Activated CD4-positive, alpha-beta T cell treated with anti-CD3 and anti-CD28 coated beads for 36 hours (primary cell): ENCODE data around the gene LITAF. TPM values are rescaled to one million over a fixed set of nuclear protein-coding genes. Genes with fewer than 3 reads are reported as not detected.

Experiments used
- ATAC-seq: fragments of 200-7000 bp; cut with Tn5 transposase; one replicate; pipeline ENCODE4 v1.10.0; 2021; ENCODE audit warnings: mild to moderate bottlenecking, moderate library complexity
- CTCF ChIA-PET: fragments of 350-600 bp; sonication (Branson Sonifier 250); formaldehyde crosslinking; loops from one replicate; lab custom pipeline; 2021; ENCODE audit warnings: antibody characterized with exemption; lab: Charles Lee
- POLR2A ChIA-PET: fragments of 350-600 bp; sonication (Branson Sonifier 250); formaldehyde crosslinking; loops from one replicate; lab custom pipeline; 2021; ENCODE audit warnings: antibody characterized with exemption, inconsistent platforms; lab: Charles Lee
- DNase-seq: peaks from one replicate; pipeline ENCODE4 v3.0.0-alpha.2; 2020
- H3K27ac Mint-ChIP-seq: one replicate; pipeline ENCODE4 v1.8.0; 2021; ENCODE audit warnings: mixed read lengths
- H3K27me3 Mint-ChIP-seq: one replicate; pipeline ENCODE4 v1.8.0; 2021; ENCODE audit warnings: mixed read lengths
- H3K36me3 Mint-ChIP-seq: one replicate; pipeline ENCODE4 v1.8.0; 2021; ENCODE audit warnings: low read depth, mixed read lengths
- H3K4me1 Mint-ChIP-seq: one replicate; pipeline ENCODE4 v1.8.0; 2021; ENCODE audit warnings: mixed read lengths
- H3K4me3 Mint-ChIP-seq: one replicate; pipeline ENCODE4 v1.8.0; 2021; ENCODE audit warnings: mild to moderate bottlenecking, moderate library complexity, mixed read lengths
- H3K9me3 Mint-ChIP-seq: one replicate; pipeline ENCODE4 v1.8.0; 2021; ENCODE audit warnings: low read depth, mixed read lengths
- intact Hi-C, 2 experiments: fragments of 100-400 bp; cut with DNase I in 1 of 2; cut with micrococcal nuclease in 1 of 2; formaldehyde crosslinking; loops; one replicate each; pipeline versions ENCODE4 v1.14.2 to v1.15.1; 2022 to 2024; cut with DNase I, micrococcal nuclease
- total RNA-seq, 2 experiments: library from RNA; stranded (reverse); gene quantifications; one replicate each; pipeline ENCODE4 v1.2.3, GENCODE V29; 2021

The LITAF gene
- total RNA-seq, 2 experiments from 2014 or later = 99.0 to 116 TPM

DNA sequence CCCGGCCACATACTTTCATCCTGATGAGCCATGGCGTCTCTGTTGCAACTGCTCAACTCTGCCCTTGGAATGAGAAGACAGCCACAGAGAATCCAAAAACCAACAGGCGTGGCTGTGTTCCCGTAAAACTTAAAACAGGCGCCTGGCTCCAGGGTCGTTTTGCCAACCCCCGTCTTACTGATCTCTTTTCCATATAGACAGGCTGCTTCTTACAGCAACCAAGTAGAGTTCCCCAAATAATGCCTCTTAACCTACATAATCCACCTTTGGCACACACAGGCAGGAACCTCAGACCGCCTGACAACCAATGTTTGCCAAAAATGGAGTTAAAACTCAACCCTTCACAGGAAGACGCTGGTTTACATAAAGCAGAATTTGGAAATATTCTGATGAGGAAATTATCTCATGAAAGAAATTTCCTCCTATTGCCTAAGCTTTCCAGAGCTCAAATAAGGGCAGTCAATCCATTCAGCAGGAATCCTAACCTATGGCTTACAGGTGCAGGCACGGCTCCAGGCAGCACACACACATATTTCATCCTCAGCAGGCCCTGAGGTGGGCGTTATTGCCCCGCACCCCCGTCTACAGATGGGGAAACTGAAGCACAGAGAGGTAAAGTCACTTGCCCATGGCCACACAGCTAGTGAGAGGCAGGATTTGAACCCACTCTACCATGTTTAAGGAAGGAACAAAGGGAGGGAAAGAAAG lies 35.8 kb downstream of the LITAF start:
- intact Hi-C loops = no loop called here
- ChIA-PET POLR2A (no interaction called here), CTCF (interaction anchor here (0.9 kb wide), 1 partner anchor 33 kb away, joined by 3 read pairs; no protein-coding TSS in a partner anchor)
- DNase-seq = no peak
- H3K27ac Mint-ChIP-seq = no peak overlapping the region
- H3K4me3 Mint-ChIP-seq = no peak overlapping the region
- no peak for ATAC-seq
- no peaks in the 10 kb centered on the region for H3K27me3 Mint-ChIP-seq
- peaks cover 65% of the 10 kb centered on the region for H3K36me3 Mint-ChIP-seq
- no peaks in the 10 kb centered on the region for H3K9me3 Mint-ChIP-seq
- peaks cover 8% of the 10 kb centered on the region for H3K4me1 Mint-ChIP-seq

DNA sequence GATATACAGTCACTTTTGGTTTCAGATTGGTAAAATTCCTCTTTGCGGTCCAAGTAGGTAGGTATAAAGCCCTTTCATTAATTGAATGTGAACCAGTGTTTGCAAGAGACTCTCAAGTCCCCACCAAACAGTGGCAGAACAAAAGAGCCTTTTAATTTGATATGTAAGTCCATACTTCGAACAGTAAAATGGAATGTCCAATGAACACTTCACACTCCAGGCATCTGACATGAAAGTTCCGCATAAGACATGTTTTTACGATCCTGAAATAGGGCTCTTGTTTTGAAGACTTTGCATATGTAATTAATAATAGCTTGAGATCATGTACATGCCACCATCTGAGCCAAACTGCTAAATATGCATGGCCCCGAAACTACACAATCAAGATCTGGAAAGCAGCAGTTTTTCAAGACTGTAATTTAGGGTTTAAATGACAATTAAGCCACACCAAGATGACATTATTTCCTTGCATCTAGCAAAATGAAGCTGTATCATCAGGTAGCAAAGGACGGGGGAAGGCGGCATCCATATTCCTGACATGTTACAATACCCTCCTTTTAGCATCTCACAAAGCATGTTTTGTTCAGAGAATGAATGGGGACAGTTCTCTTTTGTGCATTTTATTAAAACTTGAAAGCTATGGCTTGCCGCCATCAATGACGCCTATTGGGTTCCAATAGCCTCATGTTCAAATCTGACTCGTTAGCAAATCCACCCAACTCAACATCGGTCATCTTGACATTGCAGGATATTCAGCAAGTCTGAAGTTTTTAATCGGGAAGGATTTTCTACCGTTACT lies 39.4 kb downstream of the LITAF start:
- ChIA-PET CTCF (interaction anchor here (0.6 to 1.4 kb wide), 3 partner anchors 15 to 144 kb away, joined by 3 to 5 read pairs (median 4); no protein-coding TSS in a partner anchor), POLR2A (no interaction called here)
- no peak for ATAC-seq
- intact Hi-C loops = no loop called here
- Mint-ChIP-seq H3K36me3 (peaks cover 44% of the 10 kb centered on the region), H3K27ac (no peak overlapping the region), H3K9me3 (no peaks in the 10 kb centered on the region), H3K4me1 (peaks cover 4% of the 10 kb centered on the region), H3K27me3 (no peaks in the 10 kb centered on the region), H3K4me3 (no peak overlapping the region)
- no peak for DNase-seq

GRCh38 chr16:11546608-11547061 lies 40.1 kb downstream of the LITAF start:
- DNase-seq = no peak
- ChIA-PET POLR2A (no interaction called here), CTCF (interaction anchor here (1.3 to 1.4 kb wide), 2 partner anchors 38 to 94 kb away, joined by 4 to 5 read pairs; no protein-coding TSS in a partner anchor)
- intact Hi-C loops = no loop called here
- Mint-ChIP-seq H3K27me3 (no peaks in the 10 kb centered on the region), H3K4me1 (peaks cover 4% of the 10 kb centered on the region), H3K36me3 (peaks cover 38% of the 10 kb centered on the region), H3K27ac (peak overlapping the region; percentile 23), H3K4me3 (no peak overlapping the region), H3K9me3 (no peaks in the 10 kb centered on the region)
- no peak for ATAC-seq

DNA sequence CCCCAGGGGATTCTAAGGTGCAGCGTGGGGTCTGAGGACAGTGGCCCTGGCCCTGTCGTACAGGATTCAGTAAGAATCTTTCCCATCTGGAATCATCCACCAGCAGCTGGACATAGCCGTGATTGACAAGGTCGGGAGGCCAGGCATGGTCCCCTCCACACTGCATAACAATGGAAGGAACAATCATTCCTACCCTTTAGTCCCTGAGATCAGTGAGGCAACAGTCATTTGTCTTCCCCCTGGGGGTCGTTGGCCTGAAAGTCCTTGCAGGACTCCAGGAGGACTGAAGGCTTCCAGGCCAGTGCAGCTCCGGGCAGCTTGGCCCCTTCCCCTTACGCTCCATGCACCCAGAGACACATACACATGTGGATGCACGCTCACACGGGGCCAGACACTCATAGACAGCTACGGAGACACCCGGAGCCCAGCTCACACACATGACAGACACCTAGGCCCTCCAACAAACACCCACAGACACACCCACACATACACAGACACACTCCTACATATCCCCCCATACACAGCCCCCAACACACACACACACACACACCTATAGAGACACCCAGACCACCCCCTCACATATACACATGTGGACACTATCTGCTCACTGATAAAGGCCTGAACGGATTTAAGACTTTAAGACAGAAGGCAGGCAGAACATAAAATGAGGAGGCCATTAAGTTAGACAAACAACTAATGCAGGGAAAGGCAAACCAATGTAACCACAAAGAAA lies 42.9 kb downstream of the LITAF start:
- no peaks in the 10 kb centered on the region for H3K27me3 Mint-ChIP-seq
- no peaks in the 10 kb centered on the region for H3K9me3 Mint-ChIP-seq
- CTCF ChIA-PET = interaction anchor here (0.9 kb wide), 1 partner anchor 596 kb away, joined by 4 read pairs; no protein-coding TSS in a partner anchor
- H3K4me3 Mint-ChIP-seq = no peak overlapping the region
- peaks cover 16% of the 10 kb centered on the region for H3K36me3 Mint-ChIP-seq
- no peak for ATAC-seq
- peaks cover 11% of the 10 kb centered on the region for H3K4me1 Mint-ChIP-seq
- intact Hi-C loops = no loop called here
- POLR2A ChIA-PET = no interaction called here
- DNase-seq = no peak
- H3K27ac Mint-ChIP-seq = no peak overlapping the region

DNA sequence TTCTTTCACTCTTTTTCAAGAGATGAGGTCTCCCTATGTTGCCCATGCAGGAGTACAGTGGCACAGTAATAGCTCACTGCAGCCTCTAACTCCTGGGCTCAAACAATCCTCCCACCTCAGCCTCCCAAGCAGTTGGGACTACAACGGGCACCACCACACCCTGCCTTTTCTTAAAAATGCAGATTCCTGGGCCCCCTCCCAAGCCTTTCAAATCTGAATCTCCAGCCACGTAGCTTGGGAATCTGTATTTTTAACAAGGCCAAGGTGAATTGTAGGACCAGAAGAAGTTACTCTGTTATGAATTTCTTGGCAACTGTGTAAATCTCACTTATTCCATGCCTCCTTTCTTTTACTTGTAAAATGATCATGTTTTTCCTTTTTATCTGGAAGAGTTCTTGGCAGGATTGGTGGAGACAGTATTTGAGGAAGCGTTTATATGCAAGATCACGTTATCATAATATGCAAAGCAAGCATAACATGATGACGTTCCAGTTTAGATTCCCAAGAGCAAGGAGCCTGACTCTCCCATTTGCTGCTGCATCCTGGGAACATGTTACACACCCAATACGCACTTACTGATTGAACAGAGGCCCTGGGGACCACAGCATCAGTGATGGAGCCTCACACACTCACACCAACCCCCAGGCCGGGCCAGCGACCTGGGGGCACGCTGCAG lies 44.5 kb downstream of the LITAF start:
- Mint-ChIP-seq H3K4me3 (no peak overlapping the region), H3K4me1 (peaks cover 11% of the 10 kb centered on the region), H3K27ac (no peak overlapping the region), H3K36me3 (peaks cover under 1% of the 10 kb centered on the region), H3K9me3 (no peaks in the 10 kb centered on the region), H3K27me3 (no peaks in the 10 kb centered on the region)
- CTCF ChIA-PET = interaction anchor here (0.7 kb wide), 1 partner anchor 385 kb away, joined by 3 read pairs; no protein-coding TSS in a partner anchor
- POLR2A ChIA-PET = interaction anchor here (0.6 kb wide), 1 partner anchor 18 kb away, joined by 4 read pairs; no protein-coding TSS in a partner anchor
- intact Hi-C loops = no loop called here
- no peak for DNase-seq
- ATAC-seq = no peak

- no peak for ATAC-seq
- Mint-ChIP-seq H3K27ac (no peak overlapping the region), H3K36me3 (no peaks in the 10 kb centered on the region), H3K4me1 (peaks cover 7% of the 10 kb centered on the region), H3K9me3 (no peaks in the 10 kb centered on the region), H3K27me3 (no peaks in the 10 kb centered on the region), H3K4me3 (no peak overlapping the region)
- POLR2A ChIA-PET = interaction anchor here (0.6 kb wide), 1 partner anchor 86 kb away, joined by 9 read pairs; no protein-coding TSS in a partner anchor
- DNase-seq = no peak
- CTCF ChIA-PET = interaction anchor here (0.7 kb wide), 1 partner anchor 98 kb away, joined by 4 read pairs; no protein-coding TSS in a partner anchor
- intact Hi-C loops = loop anchor here in 1 of 2 experiments (10.0 kb wide), 1 partner anchor 265 kb away; no protein-coding TSS in a partner anchor
These were observed 47.1 kb downstream of the LITAF start for GRCh38 chr16:11539641-11540050.

DNA sequence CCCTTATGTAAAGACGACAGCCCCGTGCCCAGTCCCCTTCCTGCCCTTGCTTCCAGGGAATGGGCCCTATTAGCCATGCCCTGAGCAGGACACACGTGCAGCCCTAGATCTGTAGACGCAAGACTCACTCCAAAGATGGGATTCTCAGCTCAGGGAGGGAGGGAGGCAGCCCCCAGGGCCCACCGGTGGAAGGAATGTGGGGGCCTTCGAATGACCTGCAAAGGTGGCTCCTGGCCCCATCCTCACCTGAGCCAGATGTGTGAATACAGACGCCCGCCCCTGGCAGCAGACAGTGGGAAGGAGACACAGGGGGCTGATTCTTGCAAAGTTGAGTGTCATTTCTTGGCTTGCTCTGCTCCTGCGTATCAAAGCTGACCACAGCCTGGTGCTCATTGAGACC lies 47.8 kb downstream of the LITAF start:
- CTCF ChIA-PET = interaction anchor here (0.7 kb wide), 1 partner anchor 98 kb away, joined by 4 read pairs; no protein-coding TSS in a partner anchor
- DNase-seq (no peak), ATAC-seq (no peak)
- intact Hi-C loops = loop anchor here in 1 of 2 experiments (10.0 kb wide), 1 partner anchor 266 kb away; no protein-coding TSS in a partner anchor
- H3K27ac Mint-ChIP-seq = no peak overlapping the region
- H3K27me3 Mint-ChIP-seq = no peaks in the 10 kb centered on the region
- no peak overlapping the region for H3K4me3 Mint-ChIP-seq
- H3K36me3 Mint-ChIP-seq = no peaks in the 10 kb centered on the region
- POLR2A ChIA-PET = no interaction called here
- H3K4me1 Mint-ChIP-seq = peaks cover 7% of the 10 kb centered on the region
- no peaks in the 10 kb centered on the region for H3K9me3 Mint-ChIP-seq

DNA sequence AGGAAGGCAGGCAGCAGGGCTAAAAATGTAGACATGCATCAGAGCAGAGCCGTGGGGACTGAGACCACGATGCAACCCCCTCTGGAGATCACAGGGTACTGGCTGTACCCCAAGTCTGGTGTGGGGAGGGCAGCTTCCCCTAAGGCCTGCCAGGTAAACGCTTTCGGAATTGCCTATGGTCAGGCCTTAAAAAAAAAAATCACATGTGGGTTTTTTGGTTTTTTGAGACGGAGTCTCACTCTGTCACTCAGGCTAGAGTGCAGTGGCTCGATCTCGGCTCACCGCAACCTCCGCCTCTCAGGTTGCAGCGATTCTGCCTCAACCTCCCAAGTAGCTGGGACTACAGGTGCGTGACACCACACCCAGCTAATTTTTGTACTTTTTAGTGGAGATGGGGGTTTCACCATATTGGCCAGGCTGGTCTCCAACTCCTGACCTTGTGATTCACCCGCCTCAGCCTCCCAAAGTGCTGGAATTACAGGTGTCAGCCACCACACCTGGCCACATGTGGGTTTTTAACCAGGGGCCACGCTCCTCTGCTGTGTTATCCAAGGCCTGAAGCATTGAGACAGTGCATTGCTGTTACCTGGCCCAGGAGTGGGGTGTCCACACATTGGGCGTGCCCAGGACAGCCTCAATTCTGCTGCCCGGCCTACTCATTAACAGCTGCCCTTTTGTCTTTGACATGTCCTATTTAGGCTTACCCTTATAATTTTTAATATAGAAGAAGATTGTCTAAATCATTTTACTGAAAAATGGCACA lies 50.4 kb downstream of the LITAF start:
- POLR2A ChIA-PET = no interaction called here
- H3K27ac Mint-ChIP-seq = no peak overlapping the region
- no peaks in the 10 kb centered on the region for H3K27me3 Mint-ChIP-seq
- ATAC-seq (no peak), DNase-seq (no peak)
- no peaks in the 10 kb centered on the region for H3K9me3 Mint-ChIP-seq
- H3K36me3 Mint-ChIP-seq = no peaks in the 10 kb centered on the region
- CTCF ChIA-PET = interaction anchor here (0.8 kb wide), 1 partner anchor 105 kb away, joined by 3 read pairs; no protein-coding TSS in a partner anchor
- H3K4me1 Mint-ChIP-seq = peaks cover 11% of the 10 kb centered on the region
- no peak overlapping the region for H3K4me3 Mint-ChIP-seq
- intact Hi-C loops = loop anchor here in 1 of 2 experiments (10.0 kb wide), 1 partner anchor 269 kb away; no protein-coding TSS in a partner anchor

GRCh38 chr16:11535494-11535893 lies 51.2 kb downstream of the LITAF start:
- no peak overlapping the region for H3K27ac Mint-ChIP-seq
- intact Hi-C loops = loop anchor here in 1 of 2 experiments (10.0 kb wide), 1 partner anchor 269 kb away; no protein-coding TSS in a partner anchor
- POLR2A ChIA-PET = interaction anchor here (1.2 kb wide), 1 partner anchor 106 kb away, joined by 3 read pairs; no protein-coding TSS in a partner anchor

More at GRCh38 chr16:11535494-11535893, 51.2 kb downstream of the LITAF start:
- no peaks in the 10 kb centered on the region for H3K9me3 Mint-ChIP-seq
- H3K27me3 Mint-ChIP-seq = no peaks in the 10 kb centered on the region
- CTCF ChIA-PET = interaction anchor here (0.7 to 1.5 kb wide), 4 partner anchors 28 to 180 kb away, joined by 3 to 13 read pairs (median 4); no protein-coding TSS in a partner anchor
- ATAC-seq (no peak), DNase-seq (no peak)
- no peak overlapping the region for H3K4me3 Mint-ChIP-seq
- peaks cover 11% of the 10 kb centered on the region for H3K4me1 Mint-ChIP-seq
- H3K36me3 Mint-ChIP-seq = no peaks in the 10 kb centered on the region
